ENCODE data around the gene SNRPB2. TPM values are rescaled to one million over a fixed set of nuclear protein-coding genes. Genes with fewer than 3 reads are reported as not detected.

The SNRPB2 gene
- total RNA-seq, 1 donor from 2014 or later = 34.7 TPM

- no peak for DNase-seq (ENCODE audit: missing footprints)
- no peak for ATAC-seq
- intact Hi-C loops (cut with DNase I) = no loop called here
These were observed 41.4 kb downstream of the SNRPB2 start for GRCh38 chr20:16771213-16771612.

- ATAC-seq (no peak), DNase-seq (ENCODE audit: missing footprints) (no peak)
- intact Hi-C loops (cut with DNase I) = no loop called here
These were observed 46.1 kb downstream of the SNRPB2 start for GRCh38 chr20:16775961-16776360.

GRCh38 chr20:16777126-16777525, 47.3 kb downstream of the SNRPB2 start:
- ATAC-seq (no peak), DNase-seq (ENCODE audit: missing footprints) (no peak)
- intact Hi-C loops (cut with DNase I) = no loop called here

- intact Hi-C loops (cut with DNase I) = no loop called here
- ATAC-seq (no peak), DNase-seq (ENCODE audit: missing footprints) (no peak)
These were observed 48.3 kb downstream of the SNRPB2 start for GRCh38 chr20:16778159-16778558.

GRCh38 chr20:16781496-16781895, 51.7 kb downstream of the SNRPB2 start:
- DNase-seq (ENCODE audit: missing footprints) (no peak), ATAC-seq (no peak)
- intact Hi-C loops (cut with DNase I) = no loop called here

- intact Hi-C loops (cut with DNase I) = no loop called here
- no peak for ATAC-seq
- DNase-seq (ENCODE audit: missing footprints) = no peak
These were observed 55.4 kb downstream of the SNRPB2 start for GRCh38 chr20:16785226-16785625.

Other genes with a start within 250 kb of the SNRPB2 start
- 18.4 TPM for gene KIF16B, start 156.6 kb upstream of the SNRPB2 start, total RNA-seq
- gene OTOR, start 18.3 kb downstream of the SNRPB2 start, total RNA-seq = not detected

Measured in Right ventricle myocardium inferior (tissue), 1 donor.